Activated CD8-positive, alpha-beta T cell treated with anti-CD3 and anti-CD28 coated beads, Interleukin-2, amount 10 ng/mL, durations not matched to agents 7 days and 5 days (primary cell): ENCODE data around the gene TP53RK. TPM values are rescaled to one million over a fixed set of nuclear protein-coding genes. Genes with fewer than 3 reads are reported as not detected.

ENCODE experiments used
- ATAC-seq: fragments of 150-1000 bp; cut with Tn5 transposase; one replicate; pipeline ENCODE4 v1.10.0; 2021; ENCODE audit warnings: moderate library complexity
- CTCF ChIA-PET: fragments of 350-600 bp; sonication (Branson Sonifier 250); formaldehyde crosslinking; loops from one replicate; lab custom pipeline; 2021; ENCODE audit warnings: antibody characterized with exemption; lab: Charles Lee
- POLR2A ChIA-PET: fragments of 350-600 bp; sonication (Branson Sonifier 250); formaldehyde crosslinking; loops from one replicate; lab custom pipeline; 2021; ENCODE audit warnings: antibody characterized with exemption; lab: Charles Lee
- DNase-seq: peaks from one replicate; pipeline ENCODE4 v3.0.0-alpha.2; 2020
- H3K27ac Mint-ChIP-seq: one replicate; pipeline ENCODE4 v1.8.0; 2021; ENCODE audit warnings: mild to moderate bottlenecking, mixed read lengths
- H3K27me3 Mint-ChIP-seq: one replicate; pipeline ENCODE4 v1.8.0; 2021; ENCODE audit warnings: low read depth, mixed read lengths
- H3K36me3 Mint-ChIP-seq: one replicate; pipeline ENCODE4 v1.8.0; 2021; ENCODE audit warnings: low read depth, mixed read lengths
- H3K4me1 Mint-ChIP-seq: one replicate; pipeline ENCODE4 v1.8.0; 2021; ENCODE audit warnings: low read depth, mixed read lengths
- H3K4me3 Mint-ChIP-seq: one replicate; pipeline ENCODE4 v1.8.0; 2021; ENCODE audit warnings: mild to moderate bottlenecking, mixed read lengths
- H3K9me3 Mint-ChIP-seq: one replicate; pipeline ENCODE4 v1.8.0; 2022; ENCODE audit warnings: mixed read lengths; ENCODE audit not compliant: insufficient read depth
- total RNA-seq, 2 experiments: library from RNA; stranded (reverse); gene quantifications; one replicate each; pipeline ENCODE4 v1.2.3, GENCODE V29; 2021

The TP53RK gene
- total RNA-seq, 2 experiments from 2014 or later = 15.8 to 15.9 TPM

DNA sequence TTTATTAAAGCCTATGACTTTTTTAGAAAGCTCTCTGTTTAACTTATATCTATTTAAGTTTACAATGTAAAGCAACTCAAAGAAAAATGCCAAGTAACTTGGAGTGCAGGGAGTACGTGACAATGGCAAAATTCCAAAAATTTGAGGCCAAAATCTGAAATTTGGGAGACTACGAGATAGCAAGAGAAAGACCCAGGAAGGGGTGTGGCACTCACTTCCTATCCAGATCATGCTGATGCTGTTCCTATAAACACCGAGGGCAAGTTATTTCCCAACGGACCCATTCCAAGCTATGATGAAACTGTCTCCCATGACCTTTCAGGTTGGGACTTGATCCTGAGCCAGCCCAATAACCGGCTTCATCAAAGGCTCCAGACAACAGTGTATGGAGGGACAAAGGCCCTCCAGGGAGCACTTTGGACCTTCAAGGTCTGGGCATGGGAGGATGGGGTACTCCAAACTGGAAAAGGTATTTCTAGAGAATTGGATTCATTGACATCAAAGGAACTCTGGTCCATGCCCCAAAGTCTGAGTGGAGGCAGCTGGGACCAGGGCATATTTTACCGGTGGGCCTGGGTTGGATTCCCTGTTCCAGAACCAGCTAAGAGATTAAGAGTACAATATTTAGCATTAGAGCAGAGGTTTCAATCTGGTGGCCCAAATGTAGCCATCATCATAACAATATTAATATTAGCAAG, 22.3 kb downstream of the TP53RK start:
- POLR2A ChIA-PET = interaction anchor here (1.4 kb wide), 1 partner anchor 21 kb away, joined by 3 read pairs; no protein-coding TSS in a partner anchor
- ATAC-seq (no peak), DNase-seq (no peak)
- Mint-ChIP-seq H3K4me1 (no peaks in the 10 kb centered on the region), H3K4me3 (no peak overlapping the region), H3K9me3 (peaks cover 4% of the 10 kb centered on the region), H3K36me3 (no peaks in the 10 kb centered on the region), H3K27ac (no peak overlapping the region), H3K27me3 (no peaks in the 10 kb centered on the region)
- CTCF ChIA-PET = no interaction called here

DNA sequence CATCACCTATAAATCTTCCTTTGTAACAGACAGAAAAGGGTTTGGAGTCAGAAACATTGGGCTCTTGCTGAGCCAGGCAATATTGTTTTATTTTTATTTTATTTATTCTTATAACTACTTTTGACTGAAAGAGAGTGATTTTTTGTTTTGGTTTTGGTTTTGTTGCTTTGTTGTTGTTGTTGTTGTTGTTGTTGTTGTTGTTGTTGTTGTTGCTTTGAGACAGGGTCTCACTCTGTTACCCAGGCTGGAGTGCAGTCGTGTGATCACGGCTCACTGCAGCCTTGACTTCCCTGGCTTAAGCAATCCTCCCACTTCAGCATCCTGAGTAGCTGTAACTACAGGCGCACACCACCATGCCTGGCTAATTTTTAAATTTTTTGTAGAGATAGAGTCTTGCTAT, 22.9 kb downstream of the TP53RK start:
- POLR2A ChIA-PET = interaction anchor here (1.4 kb wide), 1 partner anchor 21 kb away, joined by 3 read pairs; no protein-coding TSS in a partner anchor
- DNase-seq = no peak
- no peak for ATAC-seq
- H3K4me3 Mint-ChIP-seq = no peak overlapping the region
- no peaks in the 10 kb centered on the region for H3K36me3 Mint-ChIP-seq
- no peaks in the 10 kb centered on the region for H3K4me1 Mint-ChIP-seq
- peaks cover 3% of the 10 kb centered on the region for H3K9me3 Mint-ChIP-seq
- CTCF ChIA-PET = no interaction called here
- H3K27ac Mint-ChIP-seq = no peak overlapping the region
- no peaks in the 10 kb centered on the region for H3K27me3 Mint-ChIP-seq

DNA sequence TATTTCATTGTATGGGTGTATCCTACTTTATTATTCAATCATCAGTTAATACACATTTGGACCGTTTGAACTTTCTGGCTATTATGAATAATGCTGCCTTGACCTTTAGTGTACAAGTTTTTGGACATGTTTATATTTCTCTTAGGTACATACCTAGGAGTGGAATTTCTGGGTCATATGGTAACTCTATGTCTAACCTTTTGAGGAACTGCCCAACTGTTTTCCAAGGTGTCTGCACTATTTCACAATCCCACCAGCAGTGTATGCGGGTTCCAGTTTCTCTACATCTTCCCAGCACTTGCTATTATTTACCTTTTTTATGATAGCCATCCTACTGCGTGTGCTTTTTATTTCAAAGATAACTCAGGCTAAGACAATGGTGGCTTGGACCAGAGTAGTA, 23.6 kb downstream of the TP53RK start:
- POLR2A ChIA-PET = no interaction called here
- H3K27ac Mint-ChIP-seq = no peak overlapping the region
- H3K27me3 Mint-ChIP-seq = peaks cover 2% of the 10 kb centered on the region
- ATAC-seq (no peak), DNase-seq (no peak)
- no peaks in the 10 kb centered on the region for H3K4me1 Mint-ChIP-seq
- no peaks in the 10 kb centered on the region for H3K9me3 Mint-ChIP-seq
- CTCF ChIA-PET = no interaction called here
- H3K4me3 Mint-ChIP-seq = no peak overlapping the region
- H3K36me3 Mint-ChIP-seq = no peaks in the 10 kb centered on the region

DNA sequence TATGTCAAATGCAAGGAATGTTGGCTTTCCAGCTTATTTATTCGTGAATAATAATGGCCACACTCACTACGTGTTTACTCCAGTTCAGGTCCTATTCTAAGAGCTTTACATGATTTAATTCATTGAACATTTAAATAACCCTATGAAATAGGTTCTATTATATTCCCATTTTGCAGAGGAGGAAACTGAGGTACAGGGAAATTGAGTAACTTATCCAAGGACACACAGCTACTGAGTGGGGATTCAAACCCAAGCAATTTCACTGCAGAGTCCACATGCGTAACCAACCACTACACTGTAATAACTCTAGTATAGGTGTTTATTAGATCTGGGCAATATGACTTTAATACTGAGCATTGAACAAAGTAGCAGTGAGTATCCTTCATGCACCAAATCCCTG, 25.7 kb downstream of the TP53RK start:
- POLR2A ChIA-PET = interaction anchor here (0.6 kb wide), 1 partner anchor 86 kb away, joined by 5 read pairs; no protein-coding TSS in a partner anchor
- no peaks in the 10 kb centered on the region for H3K4me1 Mint-ChIP-seq
- no peaks in the 10 kb centered on the region for H3K9me3 Mint-ChIP-seq
- H3K27ac Mint-ChIP-seq = no peak overlapping the region
- H3K27me3 Mint-ChIP-seq = peaks cover 6% of the 10 kb centered on the region
- H3K36me3 Mint-ChIP-seq = no peaks in the 10 kb centered on the region
- DNase-seq = no peak
- no peak for ATAC-seq
- CTCF ChIA-PET = no interaction called here
- no peak overlapping the region for H3K4me3 Mint-ChIP-seq

DNA sequence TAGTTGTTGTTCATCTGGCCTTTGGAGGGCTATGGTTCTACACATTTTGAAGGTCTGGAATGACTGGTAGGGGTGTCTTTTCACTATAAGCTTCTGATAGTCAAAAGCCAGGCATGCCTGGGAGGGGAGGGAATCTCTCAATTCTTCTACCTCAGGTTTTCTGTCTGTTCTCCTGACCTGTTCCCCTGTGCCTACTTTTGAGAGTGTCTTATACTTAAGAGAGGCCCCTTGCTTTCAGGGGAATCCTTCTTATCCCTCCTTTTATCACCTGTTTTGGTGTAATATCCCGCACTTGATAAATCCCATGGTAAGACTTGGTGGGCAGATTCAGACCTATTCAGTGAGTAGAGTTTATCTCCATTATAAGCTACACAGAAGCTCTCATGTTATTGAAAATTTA, 27.6 kb downstream of the TP53RK start:
- Mint-ChIP-seq H3K27me3 (peaks cover 6% of the 10 kb centered on the region), H3K9me3 (no peaks in the 10 kb centered on the region), H3K4me3 (no peak overlapping the region), H3K4me1 (no peaks in the 10 kb centered on the region), H3K27ac (no peak overlapping the region), H3K36me3 (no peaks in the 10 kb centered on the region)
- no peak for DNase-seq
- ChIA-PET CTCF (no interaction called here), POLR2A (interaction anchor here (0.5 kb wide), 1 partner anchor 29 kb away, joined by 3 read pairs; no protein-coding TSS in a partner anchor)
- no peak for ATAC-seq

DNA sequence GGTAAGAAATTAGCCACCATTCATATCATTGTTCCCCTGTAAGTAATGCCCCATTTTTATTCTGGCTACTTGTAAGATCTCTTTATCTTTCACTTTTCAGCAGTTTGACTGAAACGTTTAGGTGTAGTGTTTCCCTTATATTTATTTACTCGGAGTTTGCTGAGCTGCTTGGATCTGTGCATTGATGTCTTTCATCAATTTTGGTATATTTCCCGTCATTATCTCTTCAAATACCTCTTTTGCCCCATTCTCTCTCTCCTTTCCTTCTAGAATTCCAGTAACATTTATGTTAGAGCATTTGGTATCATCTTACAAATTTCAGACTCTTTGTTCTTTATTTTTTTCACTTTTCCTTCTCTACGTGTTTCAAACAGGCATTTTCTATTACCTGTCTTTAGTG, 28.8 kb downstream of the TP53RK start:
- Mint-ChIP-seq H3K36me3 (no peaks in the 10 kb centered on the region), H3K4me1 (no peaks in the 10 kb centered on the region), H3K27me3 (peaks cover 6% of the 10 kb centered on the region), H3K9me3 (no peaks in the 10 kb centered on the region), H3K4me3 (no peak overlapping the region), H3K27ac (no peak overlapping the region)
- DNase-seq (no peak), ATAC-seq (no peak)
- POLR2A ChIA-PET = no interaction called here
- CTCF ChIA-PET = no interaction called here

DNA sequence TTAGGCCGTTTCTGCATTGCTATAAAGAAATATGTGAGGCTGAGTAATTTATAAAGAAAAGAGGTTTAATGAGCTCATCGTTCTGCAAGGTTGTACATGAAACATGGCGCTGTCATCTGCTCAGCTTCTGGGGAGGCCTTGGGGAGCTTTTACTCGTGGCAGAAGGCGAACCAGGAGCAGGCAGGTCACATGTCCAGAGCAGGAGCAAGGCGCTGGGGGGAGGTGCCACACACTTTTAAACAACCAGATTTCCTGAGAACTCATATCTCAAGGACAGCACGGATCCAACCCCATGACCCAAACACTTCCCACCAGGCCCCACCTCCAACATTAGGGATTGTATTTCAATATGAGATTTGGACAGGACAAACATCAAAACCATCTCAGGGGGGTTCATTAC, 31.6 kb downstream of the TP53RK start:
- POLR2A ChIA-PET = no interaction called here
- no peak for ATAC-seq

DNA sequence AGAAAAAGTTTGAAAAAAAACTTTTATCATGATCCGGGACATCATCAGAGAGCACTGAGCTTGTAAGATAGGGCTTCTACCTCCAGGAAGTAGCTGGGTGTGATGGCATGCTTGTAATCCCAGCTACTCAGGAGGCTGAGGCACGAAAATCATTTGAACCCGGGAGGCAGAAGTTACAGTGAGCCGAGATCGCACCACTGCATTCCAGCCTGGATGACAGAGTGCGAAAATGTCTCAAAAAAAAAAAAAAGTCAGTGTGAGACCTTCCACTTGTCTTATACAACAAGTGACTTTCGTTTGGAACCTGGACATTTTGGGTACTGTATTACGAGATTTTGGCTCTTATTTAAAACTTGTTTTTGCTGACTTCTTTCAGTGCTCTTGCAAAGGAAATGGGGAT, 32.1 kb downstream of the TP53RK start:
- DNase-seq (no peak), ATAC-seq (no peak)
- POLR2A ChIA-PET = no interaction called here
- CTCF ChIA-PET = no interaction called here
- H3K36me3 Mint-ChIP-seq = no peaks in the 10 kb centered on the region
- no peak overlapping the region for H3K27ac Mint-ChIP-seq
- peaks cover 22% of the 10 kb centered on the region for H3K27me3 Mint-ChIP-seq
- no peaks in the 10 kb centered on the region for H3K9me3 Mint-ChIP-seq
- no peaks in the 10 kb centered on the region for H3K4me1 Mint-ChIP-seq
- no peak overlapping the region for H3K4me3 Mint-ChIP-seq

More for the DNA sequence above, 31.6 kb downstream of the TP53RK start:
- CTCF ChIA-PET = no interaction called here
- DNase-seq = no peak
- peaks cover 19% of the 10 kb centered on the region for H3K27me3 Mint-ChIP-seq
- no peaks in the 10 kb centered on the region for H3K9me3 Mint-ChIP-seq
- H3K4me3 Mint-ChIP-seq = no peak overlapping the region
- H3K4me1 Mint-ChIP-seq = no peaks in the 10 kb centered on the region
- no peaks in the 10 kb centered on the region for H3K36me3 Mint-ChIP-seq
- H3K27ac Mint-ChIP-seq = no peak overlapping the region

DNA sequence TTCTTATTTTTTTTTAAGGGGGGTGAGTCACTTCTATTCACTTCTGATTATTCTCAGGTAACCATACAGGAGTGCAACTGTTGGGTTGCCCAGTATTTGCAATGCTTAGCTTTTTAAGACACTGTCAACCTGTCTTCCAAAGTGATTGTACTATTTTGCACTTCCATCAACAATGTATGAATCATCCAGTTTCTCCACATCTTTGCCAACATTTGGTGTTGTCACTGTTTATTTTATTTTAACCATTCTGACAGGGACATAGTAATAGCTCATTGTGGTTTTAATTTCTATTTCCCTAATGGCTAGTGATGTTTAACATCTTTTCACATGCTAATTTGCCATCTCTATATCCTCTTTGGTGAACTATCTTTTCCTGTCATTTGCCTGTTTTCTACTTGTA, 36.5 kb downstream of the TP53RK start:
- Mint-ChIP-seq H3K4me1 (no peaks in the 10 kb centered on the region), H3K27me3 (peaks cover 47% of the 10 kb centered on the region), H3K27ac (no peak overlapping the region), H3K36me3 (peaks cover 3% of the 10 kb centered on the region), H3K9me3 (no peaks in the 10 kb centered on the region), H3K4me3 (no peak overlapping the region)
- CTCF ChIA-PET = interaction anchor here (1.1 kb wide), 1 partner anchor 108 kb away, joined by 3 read pairs; no protein-coding TSS in a partner anchor
- POLR2A ChIA-PET = no interaction called here
- ATAC-seq (no peak), DNase-seq (no peak)

DNA sequence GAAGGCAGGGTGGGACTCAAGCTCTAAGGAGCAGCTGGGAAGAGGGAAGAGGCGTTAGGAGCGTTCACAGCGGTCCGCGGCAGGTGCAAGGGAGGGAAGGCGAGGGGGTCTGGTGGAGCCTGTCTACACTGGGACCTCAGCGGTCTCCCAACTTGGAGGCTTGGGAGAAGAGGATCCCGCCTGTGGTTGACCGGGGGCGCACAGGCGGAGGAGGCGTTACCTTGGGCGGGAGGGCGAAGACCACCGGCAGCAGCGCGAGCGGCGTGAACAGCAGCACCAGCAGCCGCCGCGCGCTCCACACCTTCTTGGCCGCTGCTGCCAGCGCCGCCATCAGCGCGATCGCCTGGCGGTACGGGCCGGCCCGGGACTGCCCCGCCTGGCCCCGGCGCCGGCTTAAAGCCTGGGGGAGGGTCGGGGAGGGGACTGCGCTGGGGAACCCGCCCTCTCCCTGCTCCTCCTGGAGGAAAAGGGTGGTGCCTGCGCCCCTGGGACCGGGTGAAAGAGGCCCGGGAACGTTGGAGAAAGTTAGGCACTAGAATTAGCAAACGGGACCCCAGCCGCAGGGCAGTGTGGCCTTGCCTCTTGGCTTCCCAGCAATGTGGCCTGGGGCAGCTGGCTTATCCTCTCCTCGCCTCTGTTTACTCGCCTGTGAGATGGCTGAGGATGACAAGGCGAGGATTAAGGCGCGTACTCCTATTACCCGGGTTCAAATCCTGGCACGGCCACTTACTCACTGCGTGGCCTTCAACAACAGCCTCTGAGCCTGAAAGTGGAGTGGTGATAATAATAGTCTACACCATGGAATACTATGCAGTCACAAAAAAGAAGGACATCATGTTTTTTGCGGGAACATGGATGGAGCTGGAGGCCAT, 37.9 kb downstream of the TP53RK start, which contains the start of gene SLC13A3:
SLC13A3 (minus strand) TSS at position 369 of the 872 bp plus-strand sequence; CDS start at position 331, 38 bp downstream.
- no peaks in the 10 kb centered on the region for H3K4me1 Mint-ChIP-seq
- H3K36me3 Mint-ChIP-seq = peaks cover 3% of the 10 kb centered on the region
- DNase-seq (no peak), ATAC-seq (no peak)
- ChIA-PET CTCF (interaction anchor here (1.1 kb wide), 1 partner anchor 107 kb away, joined by 3 read pairs; no protein-coding TSS in a partner anchor), POLR2A (interaction anchor here (0.7 kb wide), 1 partner anchor 32 kb away, joined by 3 read pairs; no protein-coding TSS in a partner anchor)
- no peaks in the 10 kb centered on the region for H3K9me3 Mint-ChIP-seq
- H3K4me3 Mint-ChIP-seq = no peak within 1 kb of the TSS
- peaks cover 49% of the 10 kb centered on the region for H3K27me3 Mint-ChIP-seq
- no peak within 1 kb of the TSS for H3K27ac Mint-ChIP-seq

DNA sequence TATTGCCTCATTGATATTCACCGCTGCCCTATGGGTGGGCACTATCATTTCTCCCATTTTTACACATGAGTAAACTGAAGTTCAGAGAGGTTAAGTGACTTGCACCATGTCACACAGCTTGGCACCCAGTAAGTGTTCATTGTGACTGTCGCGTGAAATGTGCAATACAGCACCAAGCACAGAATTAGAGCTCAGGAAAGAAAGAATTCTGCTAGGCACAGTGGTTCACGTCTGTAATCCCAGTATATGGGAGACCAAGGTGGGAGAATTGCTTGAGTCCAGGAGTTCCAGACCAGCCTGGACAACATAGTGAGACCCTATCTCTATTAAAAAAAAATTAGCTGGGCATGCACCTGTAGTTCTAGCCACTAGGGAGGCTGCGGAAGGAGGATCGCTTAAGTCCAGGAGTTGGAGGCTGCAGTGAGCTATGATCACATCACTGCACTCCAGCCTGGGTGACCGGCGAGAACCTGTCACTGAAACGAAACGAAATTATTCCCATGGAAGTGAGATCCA, 38.6 kb downstream of the TP53RK start:
- ChIA-PET POLR2A (interaction anchor here (0.7 kb wide), 1 partner anchor 32 kb away, joined by 3 read pairs; no protein-coding TSS in a partner anchor), CTCF (no interaction called here)
- DNase-seq (no peak), ATAC-seq (no peak)
- peaks cover 49% of the 10 kb centered on the region for H3K27me3 Mint-ChIP-seq
- H3K36me3 Mint-ChIP-seq = peaks cover 3% of the 10 kb centered on the region
- no peaks in the 10 kb centered on the region for H3K4me1 Mint-ChIP-seq
- no peaks in the 10 kb centered on the region for H3K9me3 Mint-ChIP-seq
- H3K4me3 Mint-ChIP-seq = no peak overlapping the region
- H3K27ac Mint-ChIP-seq = no peak overlapping the region
